HG03097 (cell line): ENCODE results near the gene POLG2.
"Not testable (repeated sequence)": the region's sequence is repeated elsewhere in the genome, so short reads cannot be mapped to it uniquely, and the experiment has no call there.

Experiments used
- ATAC-seq: cut with Tn5 transposase; IDR thresholded peaks from one replicate; pipeline ENCODE4 v1.9.1; 2021; ENCODE audit not compliant: unreplicated experiment, low FRiP score

The POLG2 gene

DNA sequence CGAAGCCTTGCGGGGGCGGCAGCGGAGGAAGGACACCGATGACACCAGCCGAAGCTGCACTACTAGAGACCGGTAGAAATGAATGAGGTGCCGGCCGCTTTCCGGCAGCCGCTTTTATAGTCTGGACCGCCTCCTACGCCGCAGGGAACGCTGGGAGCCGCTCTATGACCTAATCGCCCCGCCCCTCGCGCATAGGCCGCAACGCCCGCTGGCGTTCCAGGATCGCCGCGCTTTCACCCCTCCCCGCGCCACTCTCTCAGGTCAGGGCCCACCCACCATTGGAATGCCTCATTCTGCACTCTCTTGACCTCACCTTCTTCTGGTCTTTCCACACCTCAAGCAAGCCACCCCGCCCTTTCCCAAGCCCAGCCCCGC, 9.3 kb upstream of the POLG2 start, which contains the start of gene DDX5:
TSS of gene DDX5 (minus strand) at position 89 of the 375 bp plus-strand sequence. CDS start 170 bp downstream, outside the sequence.
- peak; percentile 68 for ATAC-seq

DNA sequence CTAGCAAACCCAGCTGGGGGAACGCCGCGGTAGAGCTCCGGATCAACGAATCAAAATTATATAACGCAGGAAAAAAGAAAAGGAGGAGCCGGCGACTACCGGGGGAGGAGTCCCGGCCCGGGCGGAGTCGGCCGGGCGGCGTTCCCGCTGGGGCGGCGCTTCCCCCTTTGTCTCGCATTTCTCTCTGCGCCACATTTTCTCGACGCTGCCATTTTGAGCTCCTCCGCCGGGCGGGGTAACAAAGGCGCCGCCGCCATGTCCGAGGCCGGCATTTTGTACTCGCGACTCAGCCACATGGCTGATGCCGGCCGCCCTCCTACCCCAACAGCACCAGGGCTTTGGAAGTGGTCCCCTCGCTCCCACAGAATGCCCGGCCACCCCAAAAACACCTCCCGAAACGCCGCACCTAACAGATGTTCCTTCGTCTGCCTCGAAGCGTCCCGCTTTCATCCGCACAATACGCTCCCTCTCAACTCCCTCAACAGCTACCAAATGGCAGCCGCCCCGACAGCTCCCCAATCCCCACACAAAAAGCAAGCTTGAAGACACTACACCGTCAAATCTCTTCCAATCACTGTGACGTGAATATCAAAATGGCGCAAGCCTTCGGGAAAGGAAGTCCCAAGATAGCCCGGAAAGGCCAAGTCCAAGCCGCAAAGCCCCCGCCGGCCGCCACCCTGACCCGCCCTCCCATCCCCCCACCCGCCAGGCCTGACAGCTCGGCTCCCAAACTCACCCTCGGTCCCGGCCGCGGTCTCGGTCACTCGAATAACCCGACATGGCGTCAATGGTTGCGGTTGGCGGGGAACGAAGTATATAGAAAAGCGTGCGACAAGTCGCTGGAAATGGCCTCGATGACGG, 8.7 kb upstream of the POLG2 start:
- peak; percentile 0 for ATAC-seq

GRCh38 chr17:64504769-64505339, 8.0 kb upstream of the POLG2 start:
- ATAC-seq: no peak

DNA sequence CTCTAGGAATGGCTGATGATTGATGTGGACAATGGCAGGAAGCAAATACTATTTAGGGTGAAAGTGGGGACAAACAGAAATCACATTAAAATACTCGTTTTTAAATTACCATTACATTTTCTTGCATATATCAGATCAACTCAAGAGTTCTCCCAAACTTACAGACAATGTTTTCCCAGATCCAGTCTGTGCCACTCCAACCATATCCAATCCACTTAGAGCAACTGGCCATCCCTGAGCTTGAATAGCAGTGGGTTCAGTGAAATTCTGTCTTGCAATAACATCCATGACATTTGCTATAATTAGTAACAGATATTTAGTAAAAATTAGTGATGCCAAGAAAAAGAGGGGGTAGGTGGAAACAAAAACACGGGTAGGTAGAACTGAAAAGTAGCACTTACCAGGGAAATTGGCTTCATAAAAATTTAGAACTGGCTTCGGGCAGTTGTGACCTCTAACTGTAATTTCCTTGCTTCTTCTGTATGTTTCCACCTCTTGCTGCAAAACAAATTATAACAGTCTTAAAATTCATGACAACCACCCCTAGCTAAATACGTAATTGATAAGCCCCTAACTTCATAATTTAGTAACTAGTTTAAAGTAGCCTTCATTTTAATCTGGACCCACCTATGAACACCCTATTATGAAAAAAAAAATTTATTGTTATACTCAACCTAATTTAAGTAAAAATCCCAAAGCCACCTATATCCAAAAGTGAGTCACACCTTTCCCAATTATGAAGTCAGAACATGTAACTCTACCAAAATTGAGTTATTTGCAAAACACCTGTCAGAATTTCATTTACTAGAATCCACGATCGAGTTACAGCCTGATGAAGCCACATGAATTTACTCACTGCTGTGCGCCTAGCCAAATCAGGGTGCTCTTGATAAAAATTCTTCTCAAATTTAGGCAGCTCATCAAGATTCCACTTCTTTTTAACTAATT, 7.2 kb upstream of the POLG2 start:
- no peak for ATAC-seq

DNA sequence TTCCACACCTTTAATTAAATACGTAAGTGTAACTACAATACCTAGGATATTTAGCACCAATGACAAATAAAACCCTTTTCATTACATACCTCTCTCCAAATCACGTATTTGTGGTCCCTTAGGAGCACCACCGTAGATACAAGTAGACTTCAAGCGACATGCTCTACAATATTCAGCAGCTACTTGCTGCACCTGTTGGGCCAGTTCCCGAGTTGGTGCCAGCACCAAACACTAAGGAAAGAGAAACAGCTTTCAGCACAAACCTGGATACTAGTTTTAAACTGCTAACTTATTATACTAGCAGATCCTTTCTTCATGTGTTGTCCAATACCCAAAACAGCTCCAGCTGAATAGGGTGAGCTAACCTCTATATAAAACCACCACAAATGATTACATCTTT, 6.5 kb upstream of the POLG2 start:
- ATAC-seq: no peak

DNA sequence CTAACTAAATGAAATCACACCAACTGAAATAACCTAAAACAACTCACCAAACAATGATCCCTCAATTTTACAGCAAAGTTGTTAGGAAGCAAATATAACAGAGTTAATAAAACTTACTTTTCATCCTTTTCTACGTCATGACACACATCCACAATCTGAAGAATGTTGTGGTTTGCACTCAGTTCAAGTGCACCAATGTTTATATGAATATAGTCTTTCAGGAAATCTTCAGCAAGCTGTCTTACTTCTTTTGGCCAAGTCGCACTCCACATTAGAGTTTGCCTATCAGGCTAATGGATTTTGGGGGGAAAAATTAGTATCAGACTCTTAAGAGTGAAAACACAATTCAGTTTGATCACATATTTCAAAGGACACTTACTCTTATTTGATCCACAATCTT, 6.0 kb upstream of the POLG2 start:
- no peak for ATAC-seq

DNA sequence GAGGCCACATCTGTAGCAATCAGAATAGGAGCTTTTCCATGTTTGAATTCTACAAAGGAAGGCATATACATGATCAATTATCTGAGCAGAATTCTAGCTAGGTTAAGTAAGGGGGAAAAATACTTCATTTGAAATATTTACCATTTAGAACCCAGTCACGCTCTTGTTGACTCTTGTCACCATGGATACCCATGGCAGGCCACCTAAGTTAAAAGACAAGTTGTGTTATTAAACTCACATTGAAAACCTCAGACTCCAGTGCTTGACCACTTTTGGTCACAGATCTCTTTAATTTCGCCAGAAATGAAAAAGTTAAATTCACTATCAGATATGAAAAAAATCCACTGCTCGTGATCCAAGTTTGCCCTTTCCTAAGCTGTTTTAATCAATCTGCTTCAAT, 5.2 kb upstream of the POLG2 start:
- ATAC-seq: no peak

DNA sequence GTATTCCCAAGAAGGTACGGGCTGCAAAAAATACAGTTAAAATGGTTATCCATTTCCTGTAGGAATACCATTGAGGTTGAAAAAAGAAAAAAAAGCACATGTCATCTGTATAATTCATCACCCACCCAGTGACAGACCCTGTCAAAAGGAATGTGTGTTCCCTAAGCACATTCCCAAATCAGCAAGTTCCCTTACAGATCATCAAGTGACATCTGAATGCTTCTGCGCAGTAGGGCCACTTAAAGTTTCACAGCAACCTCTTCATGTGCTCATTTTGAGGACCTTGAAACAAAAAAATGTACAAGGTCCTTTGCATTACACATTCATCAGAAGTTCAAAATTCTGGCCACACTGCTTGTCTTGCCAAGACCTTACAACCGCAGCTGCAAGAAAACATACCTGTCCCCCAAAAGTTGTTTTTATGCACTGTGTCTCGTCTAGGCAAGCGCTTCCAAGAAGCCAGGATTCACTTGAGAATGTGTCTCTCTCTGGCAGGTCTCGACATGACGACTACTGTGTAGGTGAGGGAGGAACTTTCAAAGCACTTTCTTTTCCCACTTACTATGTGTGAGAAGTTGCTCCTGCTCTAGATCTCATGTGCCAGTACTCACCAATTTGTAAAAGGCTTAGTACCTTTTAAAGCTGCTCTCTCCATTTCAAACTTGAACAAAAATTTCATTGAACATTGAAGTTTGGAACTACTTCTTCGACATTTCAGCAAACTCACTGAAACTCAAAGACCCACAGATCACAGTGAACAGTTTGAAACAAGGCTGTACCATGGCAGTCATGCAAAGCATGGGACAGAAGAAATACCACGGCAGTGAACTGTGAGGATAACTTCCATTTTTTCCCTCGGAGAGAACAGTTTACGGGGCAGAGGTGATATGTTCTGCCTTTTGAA, 4.3 kb upstream of the POLG2 start:
- ATAC-seq: no peak

DNA sequence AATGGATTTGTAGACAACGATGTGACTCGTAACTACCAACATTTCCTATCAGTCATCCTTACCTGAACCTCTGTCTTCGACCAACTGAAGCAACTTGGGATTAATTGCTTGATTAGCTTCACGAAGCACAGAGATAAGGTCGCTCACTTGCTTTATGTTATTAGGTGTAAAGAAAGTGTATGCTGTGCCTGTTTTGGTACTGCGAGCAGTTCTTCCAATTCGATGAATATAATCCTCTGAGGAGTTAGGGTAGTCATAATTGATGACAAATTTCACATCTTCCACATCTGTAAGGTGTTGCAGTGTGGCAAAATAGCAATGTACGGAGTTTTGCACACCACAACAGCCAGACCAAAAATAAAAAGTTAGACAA, 3.6 kb upstream of the POLG2 start:
- no peak for ATAC-seq

GRCh38 chr17:64499805-64500486, 3.1 kb upstream of the POLG2 start:
- ATAC-seq: no peak

DNA sequence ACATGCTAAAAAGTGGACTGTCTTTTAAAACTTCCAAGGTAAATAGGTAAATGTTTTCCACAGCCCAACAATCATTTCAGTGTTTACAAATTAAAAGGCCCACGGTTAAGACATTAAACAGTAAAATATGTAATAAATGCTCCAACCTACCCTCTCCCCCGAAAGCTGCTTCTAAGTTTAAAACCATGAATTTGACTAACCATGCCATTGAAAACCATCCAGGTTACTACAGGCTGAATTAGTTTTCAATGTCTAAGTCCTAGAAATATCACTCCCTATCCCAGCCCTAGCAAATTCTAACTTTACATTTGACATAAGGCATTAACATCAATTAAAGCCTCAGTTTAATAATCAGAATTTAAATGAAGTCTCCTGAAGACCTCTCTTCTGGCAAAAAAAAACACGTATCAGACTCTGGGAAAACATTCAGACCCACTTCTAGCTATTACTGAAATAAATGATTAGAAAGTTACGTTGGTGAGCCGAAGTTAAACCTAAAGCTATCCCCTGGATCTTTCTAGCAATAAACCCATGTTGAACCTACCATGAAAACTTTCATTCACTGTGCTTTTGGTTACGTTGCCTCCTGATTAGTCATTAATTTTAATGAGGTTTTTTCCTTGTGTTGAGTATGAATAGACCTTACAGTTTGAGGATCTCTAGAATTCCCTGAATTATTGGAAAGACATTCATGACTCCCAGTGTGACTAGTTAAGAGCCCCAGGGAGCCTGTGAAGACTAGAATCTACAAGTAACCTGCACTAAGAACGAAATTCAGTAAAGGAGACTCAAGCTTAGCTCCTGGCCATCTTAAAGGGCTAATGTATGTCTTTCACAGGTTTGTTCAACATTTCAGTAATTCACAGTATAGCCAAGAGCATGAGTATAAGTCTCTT, 1.7 kb upstream of the POLG2 start:
- no peak for ATAC-seq

DNA sequence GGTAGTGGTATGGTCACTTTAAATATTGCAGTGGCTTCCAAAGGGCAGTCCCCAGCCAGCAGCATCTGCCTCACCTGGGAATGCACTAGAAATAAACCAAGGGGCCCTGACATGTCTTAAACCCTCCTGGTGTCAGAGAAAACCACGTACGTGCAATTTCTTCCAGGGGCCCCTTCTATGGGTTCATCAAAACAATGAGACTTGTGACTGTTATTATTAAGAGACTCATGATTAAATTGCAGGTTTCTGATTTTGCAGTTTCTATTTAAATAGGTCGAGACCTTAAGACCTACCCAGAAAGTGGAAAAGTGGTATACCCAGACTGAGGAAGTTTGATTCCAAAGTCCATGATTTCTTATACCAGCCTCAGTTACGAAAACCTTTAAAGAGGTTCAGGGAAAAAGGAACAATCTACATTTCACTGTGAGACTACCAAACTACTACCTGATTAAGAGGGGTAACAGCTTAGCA, 746 bp upstream of the POLG2 start:
- ATAC-seq: no peak

- no peak for ATAC-seq
These were observed 487 bp downstream of the POLG2 start for GRCh38 chr17:64496348-64496785.

GRCh38 chr17:64495300-64495699, 1.6 kb downstream of the POLG2 start:
- not testable (repeated sequence) for ATAC-seq

GRCh38 chr17:64494121-64494520, 2.7 kb downstream of the POLG2 start:
- ATAC-seq: no peak

DNA sequence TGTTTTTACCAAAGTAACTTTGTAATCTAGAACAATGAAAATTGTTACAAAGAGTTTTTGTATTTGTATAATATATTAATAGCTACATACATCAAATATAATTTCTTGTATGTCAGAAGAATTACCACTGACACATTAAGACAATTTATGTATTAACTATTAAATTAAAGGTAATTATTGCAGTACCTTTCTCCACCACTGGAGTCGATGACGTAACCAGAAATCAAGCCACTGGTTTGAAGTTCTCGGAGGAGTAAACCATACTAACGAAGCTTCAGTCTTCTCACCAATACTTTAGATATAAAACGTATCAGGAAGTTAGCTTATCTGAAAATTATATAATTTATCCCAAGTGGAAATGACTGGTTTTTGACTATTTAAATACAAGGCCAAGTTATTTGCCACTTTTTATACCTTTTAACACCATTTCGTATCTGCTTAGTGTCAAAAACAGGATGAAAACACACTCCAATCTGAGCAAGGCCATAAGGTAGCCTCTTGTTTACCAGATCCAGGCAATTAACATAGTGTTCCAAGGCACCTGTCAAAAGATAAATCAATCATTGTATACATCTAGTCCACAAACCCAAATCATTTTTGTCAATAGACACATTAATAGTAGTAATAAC, 4.3 kb downstream of the POLG2 start:
- ATAC-seq: no peak

GRCh38 chr17:64491994-64492393, 4.9 kb downstream of the POLG2 start:
- ATAC-seq: no peak
